Left lung (tissue), 10 donors: ENCODE data around the gene CCDC57. TPM values are rescaled to one million over a fixed set of nuclear protein-coding genes. Genes with fewer than 3 reads are reported as not detected.

Experiments
- ATAC-seq: fragments of 200-7000 bp; cut with Tn5 transposase; one replicate; pipeline ENCODE4 v1.9.1; 2020; ENCODE audit warnings: moderate library complexity
- DNase-seq, 4 donors: peaks; one replicate each; pipeline ENCODE4 v3.0.0-alpha.2; 2013 to 2020
- H3K27ac ChIP-seq, 2 donors: fragments of 200-600 bp; sonication (generic) in 1 of 2; one replicate each; pipeline versions ENCODE4 v1.5.0 to v1.8.0; 2020 to 2021
- H3K27me3 ChIP-seq, 2 donors: fragments of 200-600 bp; sonication (generic) in 1 of 2; one replicate each; pipeline versions ENCODE4 v1.5.0 to v1.8.0; 2020 to 2021
- H3K36me3 ChIP-seq, 2 donors: fragments of 200-600 bp; sonication (generic) in 1 of 2; one replicate each; pipeline versions ENCODE4 v1.5.0 to v1.8.0; 2020 to 2021
- H3K4me1 ChIP-seq, 2 donors: fragments of 200-600 bp; one replicate each; pipeline ENCODE4 v1.8.0; 2021
- H3K4me3 ChIP-seq, 2 donors: fragments of 200-600 bp; sonication (generic) in 1 of 2; one replicate each; pipeline versions ENCODE4 v1.5.0 to v1.8.0; 2020 to 2021; ENCODE audit warnings: mild to moderate bottlenecking in 1 of 2
- H3K9me3 ChIP-seq, 2 donors: fragments of 200-600 bp; sonication (generic) in 1 of 2; one replicate each; pipeline versions ENCODE4 v1.5.0 to v1.8.0; 2020 to 2021
- intact Hi-C, 2 donors: fragments of 100-400 bp; cut with DNase I; formaldehyde crosslinking; loops; one replicate each; pipeline versions ENCODE4 v1.11.2 to v1.14.2; 2022
- polyA plus RNA-seq, 6 donors: library from polyadenylated mRNA; unstranded; fragments of 120-200 nt; gene quantifications; one replicate each; pipeline ENCODE4 v1.2.1, GENCODE V29; 2013; ENCODE audit not compliant: insufficient read length in 6 of 6
- total RNA-seq, 2 donors: library from RNA; stranded (reverse); fragmentation: NEBNext Ultra II Directional; extraction: Animal tissue kit (Norgen Biotek cat#: 25700); gene quantifications; one replicate each; pipeline ENCODE4 v1.2.1, GENCODE V29; 2021
- TF ChIP-seq, protein P1 (sequence below), 2 donors: fragments of 200-600 bp; sonication (generic) in 1 of 2; IDR thresholded peaks; one replicate each; pipeline versions ENCODE4 v1.5.0 to v1.8.0; 2021; ENCODE audit warnings: antibody characterized with exemption in 2 of 2
- donor health status: DM: no; HTN: yes; CAD: no.
- donor health status: DM: no; HTN: no; CAD: no.

The CCDC57 gene
- total and polyA plus RNA-seq, 8 donors: 41.7 to 73.4 (median 59.8) TPM

- intact Hi-C loops: no loop called here
- TF ChIP-seq, protein P1, sequence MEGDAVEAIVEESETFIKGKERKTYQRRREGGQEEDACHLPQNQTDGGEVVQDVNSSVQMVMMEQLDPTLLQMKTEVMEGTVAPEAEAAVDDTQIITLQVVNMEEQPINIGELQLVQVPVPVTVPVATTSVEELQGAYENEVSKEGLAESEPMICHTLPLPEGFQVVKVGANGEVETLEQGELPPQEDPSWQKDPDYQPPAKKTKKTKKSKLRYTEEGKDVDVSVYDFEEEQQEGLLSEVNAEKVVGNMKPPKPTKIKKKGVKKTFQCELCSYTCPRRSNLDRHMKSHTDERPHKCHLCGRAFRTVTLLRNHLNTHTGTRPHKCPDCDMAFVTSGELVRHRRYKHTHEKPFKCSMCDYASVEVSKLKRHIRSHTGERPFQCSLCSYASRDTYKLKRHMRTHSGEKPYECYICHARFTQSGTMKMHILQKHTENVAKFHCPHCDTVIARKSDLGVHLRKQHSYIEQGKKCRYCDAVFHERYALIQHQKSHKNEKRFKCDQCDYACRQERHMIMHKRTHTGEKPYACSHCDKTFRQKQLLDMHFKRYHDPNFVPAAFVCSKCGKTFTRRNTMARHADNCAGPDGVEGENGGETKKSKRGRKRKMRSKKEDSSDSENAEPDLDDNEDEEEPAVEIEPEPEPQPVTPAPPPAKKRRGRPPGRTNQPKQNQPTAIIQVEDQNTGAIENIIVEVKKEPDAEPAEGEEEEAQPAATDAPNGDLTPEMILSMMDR (IDR thresholded peaks at IDR 0.05): no peak
- DNase-seq (peak in 1 of 4 donors; percentile 50), ATAC-seq (no peak)
- H3K36me3 ChIP-seq: peaks cover 0 to 92% of the 10 kb centered on the region in 2 donors
- no peaks in the 10 kb centered on the region for H3K27me3 ChIP-seq
- no peak overlapping the region for H3K27ac ChIP-seq
- peaks cover 6 to 12% of the 10 kb centered on the region in 2 donors for H3K4me1 ChIP-seq
- H3K4me3 ChIP-seq: no peak overlapping the region
- H3K9me3 ChIP-seq: no peaks in the 10 kb centered on the region
These were observed 153.2 kb downstream of the CCDC57 start for GRCh38 chr17:82059272-82060000.

- TF ChIP-seq, protein P1 (IDR thresholded peaks at IDR 0.05): no peak
- peaks cover 1 to 8% of the 10 kb centered on the region in 2 donors for H3K4me1 ChIP-seq
- H3K27me3 ChIP-seq: no peaks in the 10 kb centered on the region
- DNase-seq: peak in 1 of 4 donors; percentile 44
- H3K27ac ChIP-seq: no peak overlapping the region
- no peak overlapping the region for H3K4me3 ChIP-seq
- H3K9me3 ChIP-seq: no peaks in the 10 kb centered on the region
- no peak for ATAC-seq
- H3K36me3 ChIP-seq: peaks cover 0 to 98% of the 10 kb centered on the region in 2 donors
- intact Hi-C loops: no loop called here
These were observed 153.8 kb downstream of the CCDC57 start for GRCh38 chr17:82058855-82059249.

DNA sequence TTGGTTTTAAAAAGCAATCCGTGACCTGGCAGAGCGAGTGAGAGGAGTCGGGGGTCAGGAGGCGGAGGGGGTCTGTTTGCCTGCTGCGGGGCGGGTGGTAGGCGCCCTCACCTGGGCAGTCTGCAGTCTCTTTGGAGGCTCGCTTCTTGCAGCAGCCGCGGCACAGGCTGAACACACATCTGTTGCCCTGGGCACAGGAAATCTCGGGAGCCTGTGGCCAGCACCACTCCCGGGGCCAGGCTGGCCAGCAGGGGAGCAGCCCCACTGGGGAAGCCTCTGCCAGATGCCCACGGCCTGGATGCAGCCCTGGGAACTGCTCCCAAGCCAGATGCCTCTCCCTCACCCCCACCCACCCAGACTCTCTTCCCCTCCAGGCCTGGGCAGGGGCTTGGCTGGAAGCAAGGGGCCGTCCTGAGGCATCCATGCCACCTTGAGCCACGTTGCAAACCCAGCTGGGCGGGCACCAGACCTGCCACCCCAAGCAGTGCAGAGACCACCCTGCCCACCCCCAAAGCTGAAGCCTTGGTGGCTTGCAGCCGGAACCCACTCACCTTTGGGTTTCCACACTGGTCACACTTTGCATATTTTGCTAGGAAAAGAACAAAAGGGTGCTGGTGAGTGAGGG is 154.3 kb downstream of the CCDC57 start:
- H3K4me3 ChIP-seq: no peak overlapping the region
- ATAC-seq (no peak), DNase-seq (peak in 1 of 4 donors; percentile 54)
- H3K4me1 ChIP-seq: peaks cover 0 to 8% of the 10 kb centered on the region in 2 donors
- no peaks in the 10 kb centered on the region for H3K27me3 ChIP-seq
- TF ChIP-seq, protein P1 (IDR thresholded peaks at IDR 0.05): no peak
- intact Hi-C loops: no loop called here
- peaks cover 0 to 99% of the 10 kb centered on the region in 2 donors for H3K36me3 ChIP-seq
- H3K9me3 ChIP-seq: no peaks in the 10 kb centered on the region
- no peak overlapping the region for H3K27ac ChIP-seq

- Histone ChIP-seq H3K4me3 (no peak overlapping the region), H3K27ac (no peak overlapping the region), H3K9me3 (no peaks in the 10 kb centered on the region), H3K4me1 (peaks cover 9 to 20% of the 10 kb centered on the region in 2 donors), H3K36me3 (peaks cover 0 to 88% of the 10 kb centered on the region in 2 donors), H3K27me3 (no peaks in the 10 kb centered on the region)
- DNase-seq: peak in 1 of 4 donors; percentile 70
- ATAC-seq: no peak
- TF ChIP-seq, protein P1 (IDR thresholded peaks at IDR 0.05): no peak
- intact Hi-C loops: no loop called here
These were observed 155.7 kb downstream of the CCDC57 start for GRCh38 chr17:82056729-82057621.
